Fibroblast of the conjunctiva (primary cell): ENCODE results near the gene MFSD2A.
"Not testable (repeated sequence)": the region's sequence is repeated elsewhere in the genome, so short reads cannot be mapped to it uniquely, and the experiment has no call there.

Source experiments
- DNase-seq: peaks from one replicate; pipeline ENCODE4 v3.0.0-alpha.2; 2010; ENCODE audit warnings: low read depth

Gene MFSD2A

DNA sequence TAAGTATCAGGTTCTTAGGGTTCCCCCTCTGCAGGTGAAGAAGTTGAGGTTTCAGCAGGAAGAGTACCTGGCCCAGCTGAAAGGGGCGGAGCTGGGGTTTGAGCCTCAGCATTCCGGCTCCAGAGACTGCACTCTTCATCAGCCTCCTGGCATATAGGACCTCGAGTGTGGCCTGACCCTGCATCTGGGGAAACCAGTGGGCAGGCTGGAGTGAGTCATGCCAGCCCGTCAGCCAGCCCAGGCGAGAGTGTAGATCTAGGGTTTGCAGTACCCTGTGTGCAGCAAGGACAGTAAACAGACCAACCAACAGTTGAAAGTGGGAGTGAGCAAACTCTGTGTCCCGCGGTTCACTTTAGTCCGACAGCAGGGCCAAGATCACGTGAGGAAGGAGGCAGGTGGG, 14.1 kb downstream of the MFSD2A start:
- no peak for DNase-seq

DNA sequence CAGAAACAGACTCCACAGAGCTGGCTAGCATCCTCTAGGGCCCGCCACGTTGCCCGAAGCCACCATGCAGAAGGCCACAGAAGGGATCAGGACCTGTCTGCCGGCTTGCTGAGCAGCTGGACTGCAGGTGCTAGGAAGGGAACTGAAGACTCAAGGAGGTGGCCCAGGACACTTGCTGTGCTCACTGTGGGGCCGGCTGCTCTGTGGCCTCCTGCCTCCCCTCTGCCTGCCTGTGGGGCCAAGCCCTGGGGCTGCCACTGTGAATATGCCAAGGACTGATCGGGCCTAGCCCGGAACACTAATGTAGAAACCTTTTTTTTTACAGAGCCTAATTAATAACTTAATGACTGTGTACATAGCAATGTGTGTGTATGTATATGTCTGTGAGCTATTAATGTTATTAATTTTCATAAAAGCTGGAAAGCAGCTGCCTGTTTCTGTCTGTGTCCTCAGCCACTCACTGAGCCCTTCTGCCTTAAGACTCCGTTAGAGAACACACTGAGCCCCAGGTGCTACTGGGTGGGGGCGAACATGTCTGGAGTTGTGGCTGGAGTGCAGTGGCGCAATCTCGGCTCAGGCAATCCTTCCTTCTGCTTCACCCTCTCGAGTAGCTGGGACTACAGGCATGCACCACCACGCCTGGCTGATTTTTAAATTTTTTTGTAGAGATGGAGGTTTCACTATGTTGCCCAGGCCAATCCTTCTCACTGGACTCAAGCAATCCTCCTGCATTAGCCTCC, 14.8 kb downstream of the MFSD2A start:
- DNase-seq = no peak

DNA sequence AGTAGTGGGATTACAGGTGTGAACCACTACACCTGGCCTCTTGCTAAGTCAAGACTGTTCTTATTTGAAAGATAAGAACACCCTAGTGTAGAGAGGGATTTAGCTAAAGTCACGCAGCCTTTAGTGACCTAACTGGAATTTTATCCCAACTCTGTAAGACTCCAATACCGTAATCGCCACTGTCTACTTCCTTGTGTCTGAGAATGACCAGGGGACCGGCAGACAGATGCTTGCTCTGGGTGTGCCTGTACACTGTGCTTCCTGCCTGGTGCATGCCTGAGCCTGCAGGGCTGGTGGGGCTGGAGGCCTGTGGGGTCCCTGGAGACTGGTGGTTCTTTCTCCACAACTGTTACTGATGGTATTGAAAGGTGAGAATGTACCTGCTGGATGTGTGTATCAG, 15.3 kb downstream of the MFSD2A start:
- no peak for DNase-seq

DNA sequence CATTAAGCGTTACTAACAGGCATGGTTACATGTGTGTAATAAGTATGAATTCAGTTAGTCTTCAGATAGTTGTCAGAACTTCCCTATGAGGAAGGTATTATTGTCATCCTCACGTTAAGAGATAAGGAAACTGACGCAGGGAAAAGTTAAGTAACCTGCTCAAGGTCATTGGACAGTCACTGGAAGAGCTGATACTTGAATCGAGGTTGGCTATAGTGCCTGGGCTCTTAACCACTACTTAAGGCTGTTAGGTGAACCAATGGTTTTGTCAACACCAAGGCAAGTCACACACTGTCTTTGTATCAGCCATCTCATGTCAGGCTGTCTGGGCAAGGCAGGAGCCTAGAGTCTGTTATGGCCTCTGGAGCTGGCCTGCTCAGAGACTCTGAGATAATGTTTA, 16.2 kb downstream of the MFSD2A start:
- no peak for DNase-seq

DNA sequence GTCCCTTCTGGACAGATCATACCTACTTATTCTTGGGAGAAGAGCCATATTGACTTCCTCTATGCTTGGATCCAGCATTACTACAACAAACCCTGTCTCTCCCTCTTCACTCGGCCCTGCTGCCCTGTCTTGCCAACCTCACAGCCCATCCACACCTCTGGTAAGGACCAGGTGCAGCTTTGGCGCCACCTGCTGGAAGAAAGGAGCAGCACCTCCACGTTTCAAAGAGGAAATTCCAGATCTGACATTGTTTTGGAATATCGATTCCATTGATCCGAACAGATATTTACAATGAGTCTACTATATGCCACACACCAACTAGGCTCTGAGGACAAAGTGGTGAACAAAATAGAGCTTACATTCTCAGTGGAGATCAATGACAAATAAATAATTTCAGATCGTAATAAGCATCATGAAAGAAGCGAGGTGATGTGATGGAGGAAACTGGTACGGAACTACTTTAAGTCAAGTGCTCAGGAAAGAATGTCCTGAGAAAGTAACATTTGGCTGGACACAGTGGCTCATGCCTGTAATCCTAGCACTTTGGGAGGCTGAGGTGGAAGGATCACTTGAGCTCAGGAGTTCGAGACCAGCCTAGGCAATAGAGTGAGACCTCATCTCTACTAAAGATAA, 18.7 kb downstream of the MFSD2A start:
- no peak for DNase-seq

DNA sequence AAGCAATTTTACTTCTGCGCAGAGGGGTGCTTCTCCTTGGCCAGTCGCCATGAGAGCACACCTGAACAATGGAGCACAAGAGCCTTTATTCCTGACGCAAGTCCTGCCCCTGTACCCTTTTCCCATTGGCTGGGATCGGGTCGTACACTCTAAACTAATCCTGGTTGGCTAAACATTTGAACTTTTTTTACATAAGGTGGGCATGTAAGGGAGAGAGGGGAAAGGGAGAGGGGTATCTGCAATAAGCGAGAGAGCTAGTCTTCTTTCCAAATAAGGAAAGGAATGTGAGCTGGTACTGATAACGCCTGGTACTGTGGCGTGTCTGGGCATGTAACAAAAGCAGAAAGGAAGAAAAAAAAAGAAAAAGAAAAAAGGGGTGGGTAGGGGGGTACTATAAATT, 21.8 kb downstream of the MFSD2A start:
- DNase-seq = no peak

DNA sequence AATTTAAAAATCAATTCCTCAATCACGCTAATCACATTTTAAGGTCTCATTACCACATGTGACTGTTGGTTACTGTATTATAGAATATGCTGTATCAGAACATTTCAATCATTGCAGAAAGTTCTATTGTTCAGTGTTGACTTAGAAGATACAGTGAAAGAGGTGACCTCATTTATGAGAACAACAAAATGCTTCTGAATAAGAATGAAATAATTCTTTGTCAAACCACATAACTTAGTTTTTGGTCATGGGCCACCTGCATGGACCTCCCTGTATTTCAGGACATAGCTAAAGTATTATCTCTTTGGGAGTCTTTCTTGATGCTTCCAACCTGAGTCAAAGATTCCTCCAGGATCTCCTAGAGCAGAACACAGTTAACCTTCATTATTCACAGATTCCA, 22.3 kb downstream of the MFSD2A start:
- DNase-seq = no peak

DNA sequence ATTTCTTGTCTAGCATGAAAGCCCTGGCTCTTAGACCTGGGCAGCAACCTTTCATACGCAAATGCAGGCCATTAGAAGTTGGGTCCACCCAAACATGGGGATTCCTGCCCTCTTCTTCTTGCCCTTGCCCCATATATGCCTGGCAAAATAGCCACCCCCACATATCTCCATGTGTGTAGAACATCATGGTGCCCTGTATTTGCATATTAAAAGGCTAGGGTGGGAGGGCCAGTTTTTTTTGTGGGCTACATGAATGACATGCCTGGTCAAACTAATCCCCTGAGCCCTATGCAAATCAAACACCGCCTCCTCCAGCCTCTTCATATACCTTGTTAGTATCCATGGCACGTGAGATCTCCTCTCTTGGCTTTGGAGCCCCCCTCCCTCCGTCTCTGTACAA, 24.7 kb downstream of the MFSD2A start:
- no peak for DNase-seq

DNA sequence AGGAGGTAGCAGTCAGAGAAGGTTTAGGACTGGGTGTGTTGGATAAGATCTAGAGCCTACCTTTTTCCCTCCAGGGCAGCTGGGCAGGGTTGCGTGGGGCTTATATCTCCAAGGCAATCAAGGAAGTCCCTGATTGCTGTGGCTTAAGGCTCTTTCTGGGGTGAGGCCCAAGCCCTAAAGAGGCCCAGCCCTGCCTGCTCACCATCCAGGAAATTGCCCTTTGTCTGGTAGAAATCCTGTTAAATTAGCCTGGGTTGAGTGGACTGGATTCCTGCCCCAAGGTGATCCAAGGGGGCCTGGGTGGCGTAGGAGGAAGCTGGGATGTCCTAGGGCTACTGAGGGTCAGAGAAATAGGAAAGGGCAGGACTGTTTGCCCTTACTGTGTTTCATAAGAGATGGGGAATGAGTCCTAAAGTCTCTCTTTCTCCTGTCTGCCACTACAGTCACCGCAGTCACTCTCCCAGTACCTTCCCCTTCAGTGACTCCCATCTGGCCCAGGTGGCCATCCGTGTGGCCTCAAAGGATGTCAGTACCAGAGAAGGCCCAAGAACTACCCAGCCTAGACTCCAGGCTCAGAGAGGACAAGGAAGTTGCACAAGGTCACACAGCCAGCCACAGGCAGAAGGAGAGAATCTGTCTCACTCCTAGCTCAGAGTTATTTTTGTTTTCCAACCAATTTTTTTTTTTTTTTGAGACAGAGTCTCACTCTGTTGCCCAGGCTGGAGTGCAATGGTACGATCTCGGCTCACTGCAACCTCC, 25.8 kb downstream of the MFSD2A start:
- DNase-seq = no peak

DNA sequence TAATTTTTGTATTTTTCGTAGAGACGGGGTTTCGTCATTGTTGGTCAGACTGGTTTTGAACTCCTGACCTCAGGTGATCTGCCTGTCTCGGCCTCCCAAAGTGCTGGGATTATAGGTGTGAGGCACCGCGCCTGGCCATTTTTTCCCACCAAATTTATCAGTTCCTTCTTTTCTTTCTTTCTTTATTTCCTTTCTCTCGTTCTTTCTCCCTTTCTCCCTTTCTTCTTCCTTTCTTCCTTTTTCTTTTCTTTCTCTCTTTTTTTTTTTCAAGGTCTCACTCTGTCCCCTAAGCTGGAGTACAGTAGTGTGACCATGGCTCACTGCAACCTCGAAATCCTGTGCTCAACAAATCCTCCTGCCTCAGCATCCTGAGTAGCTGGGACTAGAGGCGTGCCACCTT, 26.4 kb downstream of the MFSD2A start:
- no peak for DNase-seq

DNA sequence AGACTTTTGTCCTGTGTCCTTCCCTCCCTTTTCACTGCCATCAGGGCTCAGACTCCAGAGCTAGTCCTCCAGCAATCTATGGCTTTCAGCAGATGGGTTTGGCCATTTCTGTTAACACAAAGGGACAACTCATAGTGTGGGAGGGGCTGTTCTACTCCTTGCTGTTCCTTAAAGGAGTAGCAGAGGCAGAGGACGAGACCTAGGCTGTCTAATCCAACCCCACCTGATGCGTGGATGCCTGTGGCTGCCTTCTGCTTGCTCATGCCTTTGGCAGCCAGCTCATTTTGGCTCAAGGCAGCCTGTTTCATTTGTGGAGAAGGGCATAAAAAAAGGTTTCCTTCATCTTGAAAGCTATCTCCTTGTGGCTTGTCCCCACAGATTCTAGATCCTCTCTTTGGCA, 27.0 kb downstream of the MFSD2A start:
- peak; percentile 32 for DNase-seq

DNA sequence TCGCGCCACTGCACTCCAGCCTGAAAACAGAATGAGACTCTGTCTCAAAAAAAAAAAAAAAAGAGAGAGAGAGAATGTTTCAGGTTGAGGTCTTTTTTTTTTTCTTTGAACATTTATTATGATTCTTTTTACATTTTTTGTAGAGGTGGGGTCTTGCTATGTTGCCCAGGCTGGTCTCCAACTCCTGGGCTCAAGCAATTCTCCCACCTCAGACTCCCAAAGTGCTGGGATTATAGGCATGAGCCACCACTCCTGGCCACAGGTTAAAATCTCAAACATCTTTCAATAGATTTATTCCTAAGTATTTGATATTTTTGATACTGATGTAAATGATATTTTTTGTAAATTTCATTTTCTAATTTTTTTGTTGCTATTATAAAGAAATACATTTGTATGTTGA, 29.5 kb downstream of the MFSD2A start:
- not testable (repeated sequence) for DNase-seq

DNA sequence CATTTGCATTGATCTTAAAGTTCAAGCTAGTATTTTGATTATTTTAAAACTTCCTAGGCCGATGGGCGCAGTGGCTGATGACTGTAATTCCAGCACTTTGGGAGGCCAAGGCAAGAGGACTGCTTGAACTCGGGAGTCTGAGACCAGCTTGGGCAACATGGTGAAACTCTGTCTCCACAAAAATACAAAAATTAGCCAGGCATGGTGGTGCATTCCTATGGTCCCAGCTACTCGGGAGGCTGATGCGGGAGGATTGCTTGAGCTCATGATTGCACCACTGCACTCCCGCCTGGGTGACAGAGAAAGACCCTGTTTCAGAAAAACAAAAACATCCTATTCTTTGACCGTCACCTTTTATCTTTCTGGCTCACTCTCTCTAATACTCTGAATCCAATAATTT, 30.0 kb downstream of the MFSD2A start:
- DNase-seq = no peak

DNA sequence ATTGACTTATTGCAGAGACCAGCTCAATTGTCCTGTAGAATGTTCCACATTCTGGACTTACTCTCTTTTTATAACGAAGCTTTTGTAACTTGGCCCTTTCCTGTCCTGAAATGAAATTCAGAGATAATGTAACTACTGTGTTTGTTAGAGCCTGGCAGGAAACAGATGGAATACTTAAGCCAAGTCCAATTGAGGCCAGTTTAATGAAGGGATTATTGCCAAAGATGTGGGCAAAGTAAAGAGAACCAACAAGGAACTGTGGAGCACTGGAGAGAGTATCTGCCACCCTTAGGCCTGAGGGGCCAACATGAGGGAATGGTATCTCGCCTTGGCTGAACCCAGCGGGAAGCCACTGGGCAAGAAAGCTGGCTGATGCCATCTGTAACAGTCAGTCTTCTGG, 32.9 kb downstream of the MFSD2A start:
- DNase-seq = no peak

DNA sequence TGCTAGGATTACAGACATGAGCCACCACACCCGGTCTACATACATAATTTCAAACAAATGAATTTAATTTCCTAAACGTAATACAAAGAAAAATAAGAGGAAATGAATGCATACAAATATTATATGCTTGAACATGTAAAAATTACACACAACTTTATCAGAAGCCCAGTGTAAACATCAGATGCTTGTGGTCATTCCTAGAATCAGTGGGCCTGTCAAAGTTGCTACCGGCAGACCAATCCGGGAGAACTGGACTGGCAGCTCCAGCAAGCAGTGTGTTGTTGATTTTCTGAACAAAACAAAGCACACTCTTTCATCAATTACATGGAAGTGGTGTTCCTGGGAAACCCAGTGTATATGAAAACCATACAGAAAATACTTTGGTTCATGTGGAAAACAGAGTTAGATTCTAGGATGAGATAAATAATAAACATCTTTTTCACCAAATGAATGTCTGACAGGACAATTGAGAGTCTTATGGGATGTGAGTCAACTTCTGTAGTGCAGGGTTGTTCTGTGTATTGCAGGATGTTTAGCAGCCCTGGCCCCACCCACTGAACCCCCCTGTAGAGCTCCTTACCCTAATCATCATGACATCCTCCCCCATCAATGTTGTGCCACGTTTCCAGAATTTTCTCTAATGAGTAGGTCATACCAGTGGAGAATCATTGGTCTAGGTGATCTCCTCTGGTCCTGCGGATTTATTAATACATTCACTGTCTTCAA, 33.8 kb downstream of the MFSD2A start:
- DNase-seq = no peak

DNA sequence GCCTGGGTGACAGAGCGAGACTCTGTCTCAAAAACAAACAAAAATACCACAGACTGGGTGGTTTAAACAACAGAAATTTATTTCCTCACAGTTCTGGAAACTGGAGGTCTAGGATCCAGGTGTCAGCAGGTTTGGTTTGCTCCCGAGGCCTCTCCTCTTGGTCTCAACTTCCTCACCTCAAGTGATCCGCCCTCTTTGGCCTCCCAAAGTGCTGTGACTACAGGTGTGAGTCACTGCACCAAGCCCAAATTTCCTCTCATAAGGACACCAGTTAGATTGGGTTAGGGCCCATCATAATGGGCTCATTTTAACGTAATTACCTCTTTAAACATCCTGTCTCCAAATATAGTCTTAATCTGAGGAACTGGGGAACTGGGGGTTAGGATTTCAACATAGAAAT, 35.5 kb downstream of the MFSD2A start:
- no peak for DNase-seq

DNA sequence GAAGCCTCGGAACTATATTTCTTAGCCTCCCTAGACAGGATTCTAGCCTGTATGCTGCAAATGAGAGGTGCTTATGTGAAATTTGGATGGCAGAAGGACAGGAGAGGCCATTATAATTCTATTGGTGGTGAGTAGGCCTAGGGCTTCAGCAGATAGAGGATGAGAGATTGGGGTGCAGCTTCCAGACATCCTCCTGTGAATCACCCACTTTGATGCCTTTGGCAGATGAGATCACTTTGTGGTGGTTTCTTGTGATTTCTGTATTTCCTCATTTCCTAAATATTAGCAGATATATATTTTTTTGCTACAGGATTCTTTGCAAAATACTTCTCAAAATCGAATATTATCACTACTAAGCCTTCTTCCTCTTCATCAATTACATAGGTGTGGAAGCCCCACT, 37.3 kb downstream of the MFSD2A start:
- DNase-seq = no peak

DNA sequence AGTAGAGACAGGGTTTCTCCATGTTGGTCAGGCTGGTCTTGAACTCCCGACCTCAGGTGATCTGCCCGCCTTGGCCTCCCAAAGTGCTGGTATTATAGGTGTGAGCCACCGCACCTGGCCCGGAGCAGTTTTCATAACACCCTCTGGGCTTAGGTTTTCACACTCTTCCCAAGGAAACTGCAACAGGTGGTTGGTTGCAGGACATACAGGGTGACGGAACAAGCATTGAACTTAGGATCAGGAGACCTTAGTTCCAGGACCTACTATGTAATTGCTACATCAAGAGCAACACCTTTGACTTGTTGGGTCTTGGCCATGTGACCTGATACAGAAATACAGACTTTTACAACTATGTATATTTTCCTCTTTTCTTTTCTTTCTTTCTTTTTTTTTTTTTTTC, 37.9 kb downstream of the MFSD2A start:
- DNase-seq = no peak

DNA sequence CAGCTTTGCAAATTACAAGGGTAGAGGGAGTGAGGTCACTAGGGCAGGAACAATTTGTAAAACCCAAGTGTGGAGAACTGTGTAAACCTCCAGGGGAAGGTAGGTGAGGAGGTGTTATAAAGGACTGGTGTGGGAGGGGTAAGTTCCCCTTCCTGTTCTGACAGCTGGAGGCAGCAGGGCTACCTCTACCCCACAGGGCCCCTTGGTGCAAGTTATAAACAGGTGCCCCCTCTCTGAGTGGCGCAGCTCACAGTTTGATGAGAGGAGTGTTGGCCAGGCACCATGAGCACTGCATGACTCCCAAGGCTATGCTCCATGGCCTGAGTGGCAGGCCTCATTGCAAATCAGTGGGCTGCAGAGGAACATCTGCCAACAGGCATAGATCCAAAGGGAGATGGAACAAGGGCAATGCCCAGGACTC, 41.0 kb downstream of the MFSD2A start:
- DNase-seq = no peak

DNA sequence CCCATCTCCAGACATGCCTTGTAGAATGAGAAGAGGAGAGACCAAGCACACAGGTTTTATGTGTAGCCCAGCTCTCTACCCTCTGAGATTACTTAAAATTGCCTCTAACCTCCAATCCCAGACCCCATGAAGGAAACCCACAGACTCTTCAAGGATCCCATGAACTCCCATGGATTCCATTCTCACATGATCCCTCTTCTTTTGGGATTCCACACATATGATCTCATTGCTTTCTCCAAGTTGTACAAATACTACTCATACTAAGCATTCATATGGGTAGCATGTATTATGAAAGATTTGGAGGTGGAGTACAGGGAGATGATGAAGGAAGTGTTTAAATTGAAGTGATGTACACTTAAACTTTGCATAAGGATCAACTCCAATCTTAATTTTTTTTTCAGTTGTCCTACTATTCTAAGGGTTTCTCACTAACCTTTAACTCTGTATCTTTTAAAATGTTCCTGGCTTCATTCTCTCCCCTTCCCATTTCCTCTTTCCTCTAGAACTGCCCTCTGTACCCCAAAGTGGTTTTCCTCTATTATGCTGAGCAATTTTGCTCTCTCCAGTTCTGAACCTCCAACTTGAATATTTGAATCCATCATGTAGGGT, 41.6 kb downstream of the MFSD2A start:
- no peak for DNase-seq

DNA sequence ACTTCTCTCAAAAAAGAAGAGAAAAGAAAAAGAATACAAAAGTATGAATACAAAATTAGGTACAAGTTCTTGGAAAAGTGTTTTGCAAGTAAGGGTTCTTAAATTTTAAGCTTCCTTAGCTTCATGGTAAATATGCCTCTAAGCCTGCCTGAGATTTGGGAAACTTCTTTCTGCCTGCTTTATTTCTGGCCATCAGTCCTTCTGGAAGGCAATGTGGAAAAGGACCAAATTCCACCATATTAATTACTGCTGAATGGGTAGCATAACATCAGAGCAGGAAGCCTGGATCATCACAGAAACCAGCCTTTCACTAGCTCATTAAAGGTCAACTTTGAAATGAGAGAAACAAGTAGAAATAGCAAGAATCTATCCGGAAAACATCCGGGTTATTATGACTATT, 46.5 kb downstream of the MFSD2A start:
- DNase-seq = no peak
